GM12873 (cell line): ENCODE measurements around the gene NTRK3.

ENCODE experiments used
- TF ChIP-seq, protein P1 (sequence below): IDR thresholded peaks from 2 replicates; pipeline ENCODE4 v1.5.1; 2012; ENCODE audit warnings: low read depth, mild to moderate bottlenecking, moderate library complexity, low read length, control low read depth; ENCODE audit not compliant: insufficient read depth; ENCODE audit errors: missing control alignments

NTRK3 gene

DNA sequence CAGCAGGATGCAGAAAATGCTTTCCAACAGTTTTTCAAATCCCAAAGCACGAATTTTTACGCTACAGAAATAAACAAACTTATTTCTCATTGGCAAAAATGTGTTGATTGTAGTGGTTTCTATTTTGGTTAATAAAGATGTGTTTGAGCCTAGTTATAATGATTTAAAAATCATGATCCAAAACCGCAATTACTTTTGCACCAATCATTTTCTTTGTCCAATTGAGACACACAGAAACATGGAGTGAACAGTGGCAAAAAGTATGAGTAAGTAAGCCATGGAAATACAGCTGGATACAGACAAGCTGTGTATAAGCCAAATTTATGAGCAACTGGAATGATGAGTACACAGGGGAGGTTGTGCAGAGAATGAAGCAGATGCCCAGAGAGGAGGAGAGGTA lies 427.9 kb downstream of the NTRK3 start:
- TF ChIP-seq, protein P1, sequence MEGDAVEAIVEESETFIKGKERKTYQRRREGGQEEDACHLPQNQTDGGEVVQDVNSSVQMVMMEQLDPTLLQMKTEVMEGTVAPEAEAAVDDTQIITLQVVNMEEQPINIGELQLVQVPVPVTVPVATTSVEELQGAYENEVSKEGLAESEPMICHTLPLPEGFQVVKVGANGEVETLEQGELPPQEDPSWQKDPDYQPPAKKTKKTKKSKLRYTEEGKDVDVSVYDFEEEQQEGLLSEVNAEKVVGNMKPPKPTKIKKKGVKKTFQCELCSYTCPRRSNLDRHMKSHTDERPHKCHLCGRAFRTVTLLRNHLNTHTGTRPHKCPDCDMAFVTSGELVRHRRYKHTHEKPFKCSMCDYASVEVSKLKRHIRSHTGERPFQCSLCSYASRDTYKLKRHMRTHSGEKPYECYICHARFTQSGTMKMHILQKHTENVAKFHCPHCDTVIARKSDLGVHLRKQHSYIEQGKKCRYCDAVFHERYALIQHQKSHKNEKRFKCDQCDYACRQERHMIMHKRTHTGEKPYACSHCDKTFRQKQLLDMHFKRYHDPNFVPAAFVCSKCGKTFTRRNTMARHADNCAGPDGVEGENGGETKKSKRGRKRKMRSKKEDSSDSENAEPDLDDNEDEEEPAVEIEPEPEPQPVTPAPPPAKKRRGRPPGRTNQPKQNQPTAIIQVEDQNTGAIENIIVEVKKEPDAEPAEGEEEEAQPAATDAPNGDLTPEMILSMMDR, result no peak

DNA sequence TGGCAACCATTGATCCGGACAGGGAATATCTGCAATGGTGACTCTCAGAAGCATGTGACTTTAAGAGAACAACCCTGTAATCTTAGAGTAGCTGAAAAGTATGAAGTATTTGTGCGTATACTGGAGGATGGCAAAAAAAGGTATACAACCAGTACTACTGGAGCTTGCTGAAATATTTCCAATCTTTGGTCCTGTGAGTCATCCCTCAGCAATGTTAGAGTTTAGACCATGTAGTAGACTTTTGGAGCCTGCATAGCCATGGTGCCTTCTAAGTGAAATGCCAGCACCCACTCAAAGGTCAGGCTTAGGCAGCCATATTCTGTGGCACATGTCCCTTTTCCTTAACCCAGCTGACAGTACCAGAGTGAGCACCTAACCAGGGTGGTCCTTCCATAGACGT lies 429.4 kb downstream of the NTRK3 start:
- TF ChIP-seq, protein P1, result no peak

DNA sequence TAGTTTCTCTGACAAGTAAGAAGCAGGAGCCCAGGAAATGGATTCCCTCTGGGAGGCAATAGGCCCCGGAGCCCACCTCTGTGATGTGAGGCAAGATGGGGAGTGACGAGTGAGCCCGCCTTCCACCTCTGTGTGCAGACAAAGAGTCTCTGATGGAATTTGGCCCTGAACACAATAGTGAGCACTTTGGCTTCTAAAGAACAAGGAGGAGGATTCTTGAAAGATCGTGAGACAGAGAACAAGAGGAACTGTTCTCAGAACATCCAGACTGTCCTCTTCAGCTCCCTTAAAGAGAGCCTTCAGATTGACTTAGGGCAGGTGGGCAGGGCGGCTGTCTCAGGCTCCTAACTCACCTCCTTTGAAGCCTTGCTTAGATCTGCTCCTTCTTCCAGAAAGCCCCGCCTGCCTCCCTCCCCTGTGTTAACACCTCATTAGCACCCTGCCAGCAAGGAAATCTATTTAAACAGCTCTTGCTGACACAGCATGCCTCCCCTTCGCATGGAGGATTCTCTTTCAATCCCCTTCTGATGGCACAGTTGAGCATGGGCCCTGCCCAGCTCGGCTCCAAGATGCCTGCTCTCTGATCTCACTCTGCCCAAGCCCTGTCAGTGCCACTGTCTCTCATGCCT lies 430.3 kb downstream of the NTRK3 start:
- TF ChIP-seq, protein P1, result no peak

DNA sequence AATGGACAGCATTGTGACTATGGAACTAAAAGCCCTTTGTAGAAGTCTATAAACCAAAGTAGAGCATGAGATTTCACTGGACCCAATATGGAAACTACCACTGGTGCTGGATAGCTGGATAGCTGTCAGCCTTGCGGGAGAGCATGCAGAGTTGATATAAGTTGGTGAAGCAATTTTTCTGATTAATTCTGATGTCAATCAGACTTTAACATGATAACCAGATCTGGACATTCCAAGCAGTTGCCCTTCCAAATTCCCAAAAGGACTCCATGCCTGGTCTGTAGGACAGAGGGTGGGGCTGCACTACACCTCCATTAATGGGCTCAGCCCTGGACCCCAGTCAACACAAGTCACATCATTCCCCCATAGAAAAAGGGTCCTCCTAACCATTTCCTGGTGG lies 437.8 kb downstream of the NTRK3 start:
- TF ChIP-seq, protein P1, result no peak

DNA sequence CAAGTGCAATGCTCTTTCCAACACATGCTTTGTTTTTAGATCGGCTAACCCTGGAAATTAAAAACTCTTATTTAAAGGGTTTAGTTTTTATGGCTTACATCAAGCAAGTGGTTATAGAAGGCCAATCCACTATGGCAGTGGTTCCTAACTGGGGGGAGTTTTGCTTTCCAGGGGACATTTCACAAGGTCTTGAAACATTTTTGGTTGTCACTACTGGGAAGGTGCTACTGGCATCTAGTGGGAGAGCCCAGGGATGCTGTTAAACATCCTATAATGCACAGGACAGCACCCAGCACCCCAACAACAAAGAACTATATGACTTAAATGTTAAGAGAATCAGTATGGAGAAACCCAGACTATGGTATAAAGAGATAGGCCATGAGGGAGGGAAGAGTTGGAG lies 439.0 kb downstream of the NTRK3 start:
- TF ChIP-seq, protein P1, result no peak

DNA sequence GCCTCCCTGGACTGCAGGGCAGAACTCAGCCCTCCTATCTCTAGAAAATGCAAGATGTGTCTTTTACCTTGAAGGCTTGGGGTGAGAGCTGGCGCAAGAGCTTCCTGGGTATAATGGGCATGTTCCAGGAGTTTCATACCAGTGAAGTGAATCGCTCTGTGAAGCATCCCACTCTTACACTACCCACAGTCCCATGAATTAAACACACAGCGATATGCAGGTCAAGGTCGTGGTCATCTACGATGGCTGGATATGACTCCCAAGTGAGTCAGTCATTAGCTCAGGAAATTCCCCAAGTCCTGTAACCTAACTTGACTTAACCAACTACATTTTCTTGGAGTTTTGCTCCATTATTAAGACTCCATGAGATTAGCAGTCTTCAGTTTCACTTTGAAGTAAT lies 439.7 kb downstream of the NTRK3 start:
- TF ChIP-seq, protein P1, result no peak

DNA sequence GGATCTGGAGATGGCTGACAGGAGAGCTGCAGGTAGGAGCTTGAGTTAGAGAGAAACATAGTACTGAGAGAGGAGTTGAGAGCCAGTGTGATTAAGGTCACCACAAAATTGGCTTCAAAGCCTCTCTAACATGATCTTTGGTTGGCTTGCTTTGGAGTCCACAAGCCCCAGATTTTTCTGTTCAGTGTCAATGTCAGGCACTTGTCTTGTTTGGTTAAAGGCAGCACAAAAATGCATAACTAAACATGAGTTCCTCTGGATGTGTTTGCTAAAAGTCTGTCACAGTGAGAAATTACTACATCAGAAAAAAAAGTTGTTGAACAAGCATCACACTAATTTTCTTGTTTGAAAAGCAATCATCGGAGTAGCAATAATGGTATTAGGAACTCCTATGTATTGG lies 440.5 kb downstream of the NTRK3 start:
- TF ChIP-seq, protein P1, result no peak
